Fibroblast of mammary gland (primary cell): ENCODE results near the gene SPTB.

Experiments
- DNase-seq: peaks from one replicate; pipeline ENCODE4 v3.0.0-alpha.2; 2010; ENCODE audit warnings: low read depth
- H3K4me3 ChIP-seq: 2 replicates; pipeline ENCODE4 v1.5.1; 2011; ENCODE audit warnings: low read depth, mild to moderate bottlenecking, low read length, moderate library complexity; ENCODE audit not compliant: control insufficient read depth
- CTCF ChIP-seq: conservative IDR thresholded peaks from 2 replicates; pipeline ENCODE4 v1.5.1; 2011; ENCODE audit warnings: low read depth, low read length, inconsistent platforms; ENCODE audit not compliant: control insufficient read depth, insufficient read depth

SPTB gene

GRCh38 chr14:64816221-64816783 lies 63.4 kb downstream of the SPTB start:
- TF ChIP-seq CTCF, result no peak
- no peak for DNase-seq
- H3K4me3 ChIP-seq, result no peak overlapping the region

- no peak for TF ChIP-seq CTCF
- H3K4me3 ChIP-seq, result no peak overlapping the region
- DNase-seq, result no peak
These were observed 64.5 kb downstream of the SPTB start for GRCh38 chr14:64815257-64815656.

GRCh38 chr14:64812412-64812811 lies 67.3 kb downstream of the SPTB start:
- no peak for DNase-seq
- H3K4me3 ChIP-seq, result no peak overlapping the region
- no peak for TF ChIP-seq CTCF

GRCh38 chr14:64811676-64812075 lies 68.0 kb downstream of the SPTB start:
- no peak for DNase-seq
- TF ChIP-seq CTCF, result no peak
- H3K4me3 ChIP-seq, result no peak overlapping the region

- no peak for DNase-seq
- no peak for TF ChIP-seq CTCF
- no peak overlapping the region for H3K4me3 ChIP-seq
These were observed 71.3 kb downstream of the SPTB start for GRCh38 chr14:64808449-64808848.

GRCh38 chr14:64807551-64807950 lies 72.2 kb downstream of the SPTB start:
- no peak for DNase-seq
- no peak for TF ChIP-seq CTCF
- no peak overlapping the region for H3K4me3 ChIP-seq
